22Rv1 (cell line): ENCODE data around the gene CKAP2.

Experiments used
- ZFX ChIP-seq: fragments of 450-650 bp; IDR thresholded peaks from 2 replicates; pipeline ENCODE4 v1.6.1; 2017; ENCODE audit warnings: antibody characterized with exemption, borderline replicate concordance
- TF ChIP-seq, protein P1 (sequence below): fragments of 450-650 bp; IDR thresholded peaks from 2 replicates; pipeline ENCODE4 v1.5.1; 2017; ENCODE audit warnings: mild to moderate bottlenecking

DNA sequence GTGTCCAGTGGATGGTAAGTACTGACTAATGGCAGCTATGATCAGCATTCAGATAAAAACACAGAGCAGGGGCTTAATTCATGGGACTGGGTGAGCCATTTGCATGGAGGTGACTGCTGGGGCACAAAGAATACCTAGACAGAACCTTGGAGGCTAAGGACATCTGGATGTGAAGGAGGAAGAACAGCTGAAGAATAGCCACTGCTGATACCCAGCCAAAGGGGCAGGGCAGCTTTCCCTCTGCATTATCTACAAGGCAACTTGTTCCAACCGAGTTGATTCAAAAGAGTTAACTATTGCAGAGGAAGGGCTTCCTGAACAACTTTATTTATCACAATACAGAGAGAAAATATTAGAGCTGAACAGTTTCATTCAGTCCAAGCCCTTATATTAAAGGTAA is 36.2 kb upstream of the CKAP2 start:
- TF ChIP-seq, protein P1, sequence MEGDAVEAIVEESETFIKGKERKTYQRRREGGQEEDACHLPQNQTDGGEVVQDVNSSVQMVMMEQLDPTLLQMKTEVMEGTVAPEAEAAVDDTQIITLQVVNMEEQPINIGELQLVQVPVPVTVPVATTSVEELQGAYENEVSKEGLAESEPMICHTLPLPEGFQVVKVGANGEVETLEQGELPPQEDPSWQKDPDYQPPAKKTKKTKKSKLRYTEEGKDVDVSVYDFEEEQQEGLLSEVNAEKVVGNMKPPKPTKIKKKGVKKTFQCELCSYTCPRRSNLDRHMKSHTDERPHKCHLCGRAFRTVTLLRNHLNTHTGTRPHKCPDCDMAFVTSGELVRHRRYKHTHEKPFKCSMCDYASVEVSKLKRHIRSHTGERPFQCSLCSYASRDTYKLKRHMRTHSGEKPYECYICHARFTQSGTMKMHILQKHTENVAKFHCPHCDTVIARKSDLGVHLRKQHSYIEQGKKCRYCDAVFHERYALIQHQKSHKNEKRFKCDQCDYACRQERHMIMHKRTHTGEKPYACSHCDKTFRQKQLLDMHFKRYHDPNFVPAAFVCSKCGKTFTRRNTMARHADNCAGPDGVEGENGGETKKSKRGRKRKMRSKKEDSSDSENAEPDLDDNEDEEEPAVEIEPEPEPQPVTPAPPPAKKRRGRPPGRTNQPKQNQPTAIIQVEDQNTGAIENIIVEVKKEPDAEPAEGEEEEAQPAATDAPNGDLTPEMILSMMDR, result no peak
- no peak for TF ChIP-seq ZFX
